ENCODE measurements around the gene OR10V1.

Gene OR10V1

DNA sequence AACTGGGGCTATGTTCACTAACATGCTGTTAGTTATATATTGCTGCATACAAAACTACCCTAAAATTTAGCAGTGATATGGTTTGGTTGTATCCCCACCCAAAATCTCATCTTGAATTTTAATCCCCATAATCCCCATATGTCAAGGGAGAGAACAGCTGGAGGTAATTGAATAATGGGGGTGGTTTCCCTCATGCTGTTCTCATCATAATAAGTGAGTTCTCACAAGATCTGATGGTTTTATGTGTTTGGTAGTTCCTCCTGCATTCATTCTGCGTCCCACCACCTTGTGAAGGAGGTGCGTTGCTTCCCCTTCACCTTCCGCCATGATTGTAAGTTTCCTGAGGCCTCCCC, 34.9 kb downstream of the OR10V1 start:
- no peak for TF ChIP-seq ZNF792 (tag by site-specific recombination; IDR thresholded peaks at IDR 0.05)
- no peak for TF ChIP-seq SP7 (tag by site-specific recombination; IDR thresholded peaks at IDR 0.05)
- no peak for TF ChIP-seq MZF1 (tag by site-specific recombination; IDR thresholded peaks at IDR 0.05; ENCODE audit: borderline replicate concordance)
- no peak for TF ChIP-seq ZNF391 (tag by site-specific recombination; IDR thresholded peaks at IDR 0.05; ENCODE audit: borderline replicate concordance, low read depth)
- no peak for TF ChIP-seq ZNF266 (tag by site-specific recombination; IDR thresholded peaks at IDR 0.05; ENCODE audit: low read depth)
- no peak for TF ChIP-seq ZBTB1 (tag by site-specific recombination; IDR thresholded peaks at IDR 0.05)
- TF ChIP-seq KLF9 (tag by site-specific recombination; IDR thresholded peaks at IDR 0.05; ENCODE audit: low read depth), result no peak
- TF ChIP-seq ZXDB (tag by site-specific recombination; IDR thresholded peaks at IDR 0.05), result no peak
- TF ChIP-seq ZNF529 (tag by site-specific recombination; IDR thresholded peaks at IDR 0.05; ENCODE audit: insufficient replicate concordance), result no peak
- TF ChIP-seq, protein P1, sequence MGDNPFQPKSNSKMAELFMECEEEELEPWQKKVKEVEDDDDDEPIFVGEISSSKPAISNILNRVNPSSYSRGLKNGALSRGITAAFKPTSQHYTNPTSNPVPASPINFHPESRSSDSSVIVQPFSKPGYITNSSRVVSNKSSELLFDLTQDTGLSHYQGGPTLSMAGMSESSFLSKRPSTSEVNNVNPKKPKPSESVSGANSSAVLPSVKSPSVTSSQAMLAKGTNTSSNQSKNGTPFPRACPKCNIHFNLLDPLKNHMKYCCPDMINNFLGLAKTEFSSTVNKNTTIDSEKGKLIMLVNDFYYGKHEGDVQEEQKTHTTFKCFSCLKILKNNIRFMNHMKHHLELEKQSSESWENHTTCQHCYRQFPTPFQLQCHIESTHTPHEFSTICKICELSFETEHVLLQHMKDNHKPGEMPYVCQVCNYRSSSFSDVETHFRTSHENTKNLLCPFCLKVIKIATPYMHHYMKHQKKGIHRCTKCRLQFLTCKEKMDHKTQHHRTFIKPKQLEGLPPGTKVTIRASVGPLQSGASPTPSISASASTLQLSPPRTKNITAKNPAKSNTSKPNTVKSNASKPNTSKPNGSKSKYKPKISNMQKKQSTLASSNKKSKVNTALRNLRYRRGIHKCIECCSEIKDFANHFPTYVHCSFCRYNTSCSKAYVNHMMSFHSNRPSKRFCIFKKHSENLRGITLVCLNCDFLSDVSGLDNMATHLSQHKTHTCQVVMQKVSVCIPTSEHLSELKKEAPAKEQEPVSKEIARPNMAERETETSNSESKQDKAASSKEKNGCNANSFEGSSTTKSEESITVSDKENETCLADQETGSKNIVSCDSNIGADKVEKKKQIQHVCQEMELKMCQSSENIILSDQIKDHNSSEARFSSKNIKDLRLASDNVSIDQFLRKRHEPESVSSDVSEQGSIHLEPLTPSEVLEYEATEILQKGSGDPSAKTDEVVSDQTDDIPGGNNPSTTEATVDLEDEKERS (tag by site-specific recombination; IDR thresholded peaks at IDR 0.05), result no peak
- no peak for TF ChIP-seq HOXD13 (CRISPR knock-in tag; IDR thresholded peaks at IDR 0.05; ENCODE audit: borderline replicate concordance)
- TF ChIP-seq ZNF571 (tag by site-specific recombination; IDR thresholded peaks at IDR 0.05), result no peak
- no peak for TF ChIP-seq ZNF239 (tag by site-specific recombination; IDR thresholded peaks at IDR 0.05)
- TF ChIP-seq ZNF335 (tag by site-specific recombination; conservative IDR thresholded peaks at IDR 0.05), result no peak
- Histone ChIP-seq H3K4me3 (ENCODE audit: low read depth, low read length) (no peak overlapping the region), H3K36me3 (ENCODE audit: control insufficient read depth in 2 of 2, insufficient read depth in 1 of 2, low read length in 2 of 2) (no peaks in the 10 kb centered on the region), H3K4me1 (ENCODE audit: control insufficient read depth, insufficient read depth, low read length) (no peaks in the 10 kb centered on the region), H3K9me3 (ENCODE audit: control insufficient read depth, insufficient read depth, low read depth, low read length) (no peaks in the 10 kb centered on the region), H3K27ac (ENCODE audit: extremely low read depth, low read depth, low read length) (no peak overlapping the region)
- POLR2A ChIA-PET, result no interaction called here
- CTCF ChIA-PET, result interaction anchor here (1.5 kb wide), 1 partner anchor 141 kb away, joined by 6 read pairs; no protein-coding TSS in a partner anchor

DNA sequence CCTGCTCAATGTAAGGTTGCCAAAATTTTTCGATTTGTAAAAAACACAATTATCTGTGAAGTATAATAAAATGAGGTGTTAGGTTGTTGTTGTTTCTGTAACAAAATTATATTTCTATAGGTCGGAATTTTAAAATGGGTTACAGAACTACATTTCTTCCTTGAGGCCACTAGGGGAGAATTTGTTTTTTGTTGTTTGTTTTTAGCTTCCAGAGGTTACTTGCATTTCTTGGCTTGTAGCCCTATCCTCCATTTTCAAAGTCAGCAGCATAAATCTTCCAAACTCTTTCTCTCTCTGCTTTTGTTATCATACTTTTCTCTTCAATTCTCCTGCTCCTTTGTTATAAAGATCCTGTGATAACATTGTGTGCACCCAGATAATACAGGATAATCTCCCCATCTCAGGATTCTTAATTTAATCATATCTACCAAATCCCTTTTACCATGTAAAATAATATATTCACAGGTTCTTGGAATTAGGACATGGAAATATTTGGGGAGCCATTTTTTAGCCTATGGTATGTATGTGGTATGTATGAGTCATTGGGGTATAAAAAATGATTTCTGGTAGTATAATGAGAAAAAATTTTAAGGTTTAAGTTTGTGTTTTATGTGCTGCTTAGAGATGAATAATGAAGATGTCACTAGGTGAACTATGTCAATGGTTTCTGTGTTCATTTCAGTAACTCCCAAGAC, 35.4 kb downstream of the OR10V1 start:
- H3K4me1 ChIP-seq (ENCODE audit: control insufficient read depth, insufficient read depth, low read length), result no peaks in the 10 kb centered on the region
- CTCF ChIA-PET, result interaction anchor here (0.9 to 1.5 kb wide), 2 partner anchors 141 to 506 kb away, joined by 6 read pairs; partner anchors contain the start of gene DTX4
- POLR2A ChIA-PET, result interaction anchor here (0.8 kb wide), 1 partner anchor 9 kb away, joined by 4 read pairs; the partner anchor contains the start of gene PATL1
- TF ChIP-seq WT1 (tag by site-specific recombination; IDR thresholded peaks at IDR 0.05) (no peak), ZNF544 (tag by site-specific recombination; IDR thresholded peaks at IDR 0.05) (no peak), ZNF707 (tag by site-specific recombination; IDR thresholded peaks at IDR 0.05) (no peak), KLF10 (tag by site-specific recombination; IDR thresholded peaks at IDR 0.05) (no peak), ZEB2 (tag by site-specific recombination; IDR thresholded peaks at IDR 0.05) (no peak), HOXA7 (CRISPR knock-in tag; IDR thresholded peaks at IDR 0.05; ENCODE audit: borderline replicate concordance) (no peak), ZNF626 (tag by site-specific recombination; IDR thresholded peaks at IDR 0.05) (no peak), ZNF701 (tag by site-specific recombination; IDR thresholded peaks at IDR 0.05) (no peak), ZNF169 (tag by site-specific recombination; IDR thresholded peaks at IDR 0.05) (no peak)
- TF ChIP-seq, protein P2, sequence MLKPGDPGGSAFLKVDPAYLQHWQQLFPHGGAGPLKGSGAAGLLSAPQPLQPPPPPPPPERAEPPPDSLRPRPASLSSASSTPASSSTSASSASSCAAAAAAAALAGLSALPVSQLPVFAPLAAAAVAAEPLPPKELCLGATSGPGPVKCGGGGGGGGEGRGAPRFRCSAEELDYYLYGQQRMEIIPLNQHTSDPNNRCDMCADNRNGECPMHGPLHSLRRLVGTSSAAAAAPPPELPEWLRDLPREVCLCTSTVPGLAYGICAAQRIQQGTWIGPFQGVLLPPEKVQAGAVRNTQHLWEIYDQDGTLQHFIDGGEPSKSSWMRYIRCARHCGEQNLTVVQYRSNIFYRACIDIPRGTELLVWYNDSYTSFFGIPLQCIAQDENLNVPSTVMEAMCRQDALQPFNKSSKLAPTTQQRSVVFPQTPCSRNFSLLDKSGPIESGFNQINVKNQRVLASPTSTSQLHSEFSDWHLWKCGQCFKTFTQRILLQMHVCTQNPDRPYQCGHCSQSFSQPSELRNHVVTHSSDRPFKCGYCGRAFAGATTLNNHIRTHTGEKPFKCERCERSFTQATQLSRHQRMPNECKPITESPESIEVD (tag by site-specific recombination; IDR thresholded peaks at IDR 0.05), result no peak
- TF ChIP-seq, protein P3, sequence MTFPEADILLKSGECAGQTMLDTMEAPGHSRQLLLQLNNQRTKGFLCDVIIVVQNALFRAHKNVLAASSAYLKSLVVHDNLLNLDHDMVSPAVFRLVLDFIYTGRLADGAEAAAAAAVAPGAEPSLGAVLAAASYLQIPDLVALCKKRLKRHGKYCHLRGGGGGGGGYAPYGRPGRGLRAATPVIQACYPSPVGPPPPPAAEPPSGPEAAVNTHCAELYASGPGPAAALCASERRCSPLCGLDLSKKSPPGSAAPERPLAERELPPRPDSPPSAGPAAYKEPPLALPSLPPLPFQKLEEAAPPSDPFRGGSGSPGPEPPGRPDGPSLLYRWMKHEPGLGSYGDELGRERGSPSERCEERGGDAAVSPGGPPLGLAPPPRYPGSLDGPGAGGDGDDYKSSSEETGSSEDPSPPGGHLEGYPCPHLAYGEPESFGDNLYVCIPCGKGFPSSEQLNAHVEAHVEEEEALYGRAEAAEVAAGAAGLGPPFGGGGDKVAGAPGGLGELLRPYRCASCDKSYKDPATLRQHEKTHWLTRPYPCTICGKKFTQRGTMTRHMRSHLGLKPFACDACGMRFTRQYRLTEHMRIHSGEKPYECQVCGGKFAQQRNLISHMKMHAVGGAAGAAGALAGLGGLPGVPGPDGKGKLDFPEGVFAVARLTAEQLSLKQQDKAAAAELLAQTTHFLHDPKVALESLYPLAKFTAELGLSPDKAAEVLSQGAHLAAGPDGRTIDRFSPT (tag by site-specific recombination; IDR thresholded peaks at IDR 0.05), result no peak
- TF ChIP-seq, protein P4, sequence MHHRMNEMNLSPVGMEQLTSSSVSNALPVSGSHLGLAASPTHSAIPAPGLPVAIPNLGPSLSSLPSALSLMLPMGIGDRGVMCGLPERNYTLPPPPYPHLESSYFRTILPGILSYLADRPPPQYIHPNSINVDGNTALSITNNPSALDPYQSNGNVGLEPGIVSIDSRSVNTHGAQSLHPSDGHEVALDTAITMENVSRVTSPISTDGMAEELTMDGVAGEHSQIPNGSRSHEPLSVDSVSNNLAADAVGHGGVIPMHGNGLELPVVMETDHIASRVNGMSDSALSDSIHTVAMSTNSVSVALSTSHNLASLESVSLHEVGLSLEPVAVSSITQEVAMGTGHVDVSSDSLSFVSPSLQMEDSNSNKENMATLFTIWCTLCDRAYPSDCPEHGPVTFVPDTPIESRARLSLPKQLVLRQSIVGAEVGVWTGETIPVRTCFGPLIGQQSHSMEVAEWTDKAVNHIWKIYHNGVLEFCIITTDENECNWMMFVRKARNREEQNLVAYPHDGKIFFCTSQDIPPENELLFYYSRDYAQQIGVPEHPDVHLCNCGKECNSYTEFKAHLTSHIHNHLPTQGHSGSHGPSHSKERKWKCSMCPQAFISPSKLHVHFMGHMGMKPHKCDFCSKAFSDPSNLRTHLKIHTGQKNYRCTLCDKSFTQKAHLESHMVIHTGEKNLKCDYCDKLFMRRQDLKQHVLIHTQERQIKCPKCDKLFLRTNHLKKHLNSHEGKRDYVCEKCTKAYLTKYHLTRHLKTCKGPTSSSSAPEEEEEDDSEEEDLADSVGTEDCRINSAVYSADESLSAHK (tag by site-specific recombination; IDR thresholded peaks at IDR 0.05), result no peak

More for the DNA sequence above, 35.4 kb downstream of the OR10V1 start:
- H3K4me3 ChIP-seq (ENCODE audit: low read depth, low read length), result no peak overlapping the region
- H3K9me3 ChIP-seq (ENCODE audit: control insufficient read depth, insufficient read depth, low read depth, low read length), result no peaks in the 10 kb centered on the region
- H3K36me3 ChIP-seq (ENCODE audit: control insufficient read depth in 2 of 2, insufficient read depth in 1 of 2, low read length in 2 of 2), result no peaks in the 10 kb centered on the region
- no peak overlapping the region for H3K27ac ChIP-seq (ENCODE audit: extremely low read depth, low read depth, low read length)
